NB4 (cell line): ENCODE data around the gene MYB.
"Not testable (repeated sequence)": the region's sequence is repeated elsewhere in the genome, so short reads cannot be mapped to it uniquely, and the experiment has no call there.

Experiments
- DNase-seq: peaks from one replicate; pipeline ENCODE4 v3.0.0; 2010; ENCODE audit warnings: low read depth
- H3K4me3 ChIP-seq: one replicate; pipeline ENCODE4 v1.5.1; 2011; ENCODE audit warnings: mild to moderate bottlenecking, low read depth, low read length, moderate library complexity
- MAX ChIP-seq: IDR thresholded peaks from 2 replicates; pipeline ENCODE4 v1.6.1; 2011; ENCODE audit warnings: low read depth, low read length
- MYC ChIP-seq: IDR thresholded peaks from 2 replicates; pipeline ENCODE4 v1.6.1; 2011; ENCODE audit warnings: low read depth, low read length
- POLR2A ChIP-seq: IDR thresholded peaks from 2 replicates; pipeline ENCODE4 v1.6.1; 2011; ENCODE audit warnings: mild to moderate bottlenecking; ENCODE audit not compliant: insufficient read length; ENCODE audit errors: extremely low read depth
- TF ChIP-seq, protein P1 (sequence below): IDR thresholded peaks from one replicate; pipeline ENCODE4 v1.5.1; 2012; ENCODE audit warnings: low read depth, low read length

The MYB gene

DNA sequence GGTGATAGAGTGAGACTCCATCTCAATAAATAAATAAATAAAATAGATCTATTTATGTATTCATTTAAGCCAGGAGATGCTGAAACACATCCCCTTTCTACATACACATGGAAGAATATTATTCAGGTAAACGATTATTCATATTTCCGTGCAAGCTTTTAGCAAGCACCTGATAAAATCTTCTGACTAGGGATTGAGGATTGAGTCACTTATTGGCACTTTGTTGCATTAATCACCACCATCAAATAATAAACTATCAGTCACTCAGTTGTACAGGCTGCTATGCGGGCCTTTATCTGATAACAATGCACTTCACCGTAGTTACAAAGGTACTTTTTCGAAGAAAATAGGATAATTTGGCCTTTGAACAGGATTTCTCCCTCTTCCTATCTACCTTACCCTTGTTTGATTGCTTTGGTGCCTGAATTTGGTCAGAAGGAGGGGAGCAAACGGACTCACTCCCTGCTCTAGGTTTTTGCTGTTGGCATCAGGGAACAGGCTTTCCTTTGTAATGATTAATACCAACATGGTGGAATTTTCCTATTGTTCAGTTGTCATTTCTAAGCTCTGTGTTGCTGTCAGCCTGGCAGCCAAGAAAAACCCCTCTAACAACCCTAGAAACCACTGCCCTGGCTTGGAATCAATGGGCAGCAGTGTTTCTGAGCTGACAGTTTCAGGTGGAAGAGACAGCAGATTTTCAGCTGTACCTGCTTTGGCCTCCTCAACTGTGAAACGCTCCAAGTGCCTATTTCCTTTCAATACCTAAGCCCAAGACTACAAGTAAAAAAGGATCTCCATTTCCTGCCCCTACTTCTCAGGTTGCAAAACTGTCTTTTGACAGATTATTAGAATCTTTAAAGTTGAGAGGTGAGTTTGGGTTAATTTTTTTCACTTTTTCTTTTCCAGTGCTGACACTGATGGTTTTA lies 63.0 kb downstream of the MYB start:
- DNase-seq: no peak
- no peak for TF ChIP-seq MAX
- no peak for TF ChIP-seq MYC
- TF ChIP-seq POLR2A: no peak
- TF ChIP-seq, protein P1, sequence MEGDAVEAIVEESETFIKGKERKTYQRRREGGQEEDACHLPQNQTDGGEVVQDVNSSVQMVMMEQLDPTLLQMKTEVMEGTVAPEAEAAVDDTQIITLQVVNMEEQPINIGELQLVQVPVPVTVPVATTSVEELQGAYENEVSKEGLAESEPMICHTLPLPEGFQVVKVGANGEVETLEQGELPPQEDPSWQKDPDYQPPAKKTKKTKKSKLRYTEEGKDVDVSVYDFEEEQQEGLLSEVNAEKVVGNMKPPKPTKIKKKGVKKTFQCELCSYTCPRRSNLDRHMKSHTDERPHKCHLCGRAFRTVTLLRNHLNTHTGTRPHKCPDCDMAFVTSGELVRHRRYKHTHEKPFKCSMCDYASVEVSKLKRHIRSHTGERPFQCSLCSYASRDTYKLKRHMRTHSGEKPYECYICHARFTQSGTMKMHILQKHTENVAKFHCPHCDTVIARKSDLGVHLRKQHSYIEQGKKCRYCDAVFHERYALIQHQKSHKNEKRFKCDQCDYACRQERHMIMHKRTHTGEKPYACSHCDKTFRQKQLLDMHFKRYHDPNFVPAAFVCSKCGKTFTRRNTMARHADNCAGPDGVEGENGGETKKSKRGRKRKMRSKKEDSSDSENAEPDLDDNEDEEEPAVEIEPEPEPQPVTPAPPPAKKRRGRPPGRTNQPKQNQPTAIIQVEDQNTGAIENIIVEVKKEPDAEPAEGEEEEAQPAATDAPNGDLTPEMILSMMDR: no peak
- H3K4me3 ChIP-seq: no peak overlapping the region

GRCh38 chr6:135244805-135245204 lies 63.7 kb downstream of the MYB start:
- DNase-seq: no peak
- TF ChIP-seq, protein P1: no peak
- TF ChIP-seq POLR2A: no peak
- TF ChIP-seq MAX: no peak
- TF ChIP-seq MYC: no peak
- H3K4me3 ChIP-seq: no peak overlapping the region

GRCh38 chr6:135246412-135247012 lies 65.4 kb downstream of the MYB start:
- H3K4me3 ChIP-seq, DNase-seq: not testable (repeated sequence)

GRCh38 chr6:135250234-135250633 lies 69.1 kb downstream of the MYB start:
- peak; percentile 38 for DNase-seq
- H3K4me3 ChIP-seq: no peak overlapping the region
- TF ChIP-seq, protein P1: no peak
- TF ChIP-seq MAX (no peak), MYC (no peak; the same call in 1 of the 2 replicates), POLR2A (no peak)

DNA sequence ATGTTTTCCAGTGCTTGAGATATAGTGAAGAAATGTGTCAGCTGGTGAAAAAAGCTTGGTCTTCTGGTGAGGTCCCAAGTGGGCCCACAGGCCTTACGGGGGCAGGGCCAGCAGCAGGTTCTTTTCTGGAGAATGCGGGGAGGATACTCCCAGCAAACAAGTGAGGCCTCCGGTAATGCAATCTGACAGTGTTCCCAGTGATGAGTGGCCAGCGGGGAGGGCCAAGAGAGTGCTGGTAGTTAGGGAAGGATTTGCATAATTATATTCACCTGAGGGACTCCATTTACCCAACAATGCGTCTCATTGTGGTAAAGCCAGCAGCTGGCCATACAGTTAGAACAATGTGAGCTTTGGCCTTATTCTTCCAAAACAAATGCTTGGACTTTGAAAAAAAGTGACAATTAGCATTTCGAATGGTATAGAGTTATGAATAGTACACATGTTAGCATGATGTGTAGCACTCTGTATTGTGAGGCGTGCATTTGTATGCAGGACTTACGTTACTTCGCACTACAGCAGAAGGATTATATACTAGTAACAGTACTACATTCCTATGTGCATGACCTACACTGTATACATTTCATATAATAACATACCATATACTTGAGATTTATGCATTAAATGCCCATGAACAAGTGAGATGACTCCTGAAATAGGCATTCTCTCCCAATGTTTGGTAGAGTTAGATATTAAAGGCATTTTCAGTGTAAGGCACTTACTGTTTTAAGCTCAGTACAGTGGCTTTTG lies 69.8 kb downstream of the MYB start:
- TF ChIP-seq MYC: no peak
- TF ChIP-seq MAX: no peak
- TF ChIP-seq, protein P1: no peak
- no peak for TF ChIP-seq POLR2A
- no peak for DNase-seq

DNA sequence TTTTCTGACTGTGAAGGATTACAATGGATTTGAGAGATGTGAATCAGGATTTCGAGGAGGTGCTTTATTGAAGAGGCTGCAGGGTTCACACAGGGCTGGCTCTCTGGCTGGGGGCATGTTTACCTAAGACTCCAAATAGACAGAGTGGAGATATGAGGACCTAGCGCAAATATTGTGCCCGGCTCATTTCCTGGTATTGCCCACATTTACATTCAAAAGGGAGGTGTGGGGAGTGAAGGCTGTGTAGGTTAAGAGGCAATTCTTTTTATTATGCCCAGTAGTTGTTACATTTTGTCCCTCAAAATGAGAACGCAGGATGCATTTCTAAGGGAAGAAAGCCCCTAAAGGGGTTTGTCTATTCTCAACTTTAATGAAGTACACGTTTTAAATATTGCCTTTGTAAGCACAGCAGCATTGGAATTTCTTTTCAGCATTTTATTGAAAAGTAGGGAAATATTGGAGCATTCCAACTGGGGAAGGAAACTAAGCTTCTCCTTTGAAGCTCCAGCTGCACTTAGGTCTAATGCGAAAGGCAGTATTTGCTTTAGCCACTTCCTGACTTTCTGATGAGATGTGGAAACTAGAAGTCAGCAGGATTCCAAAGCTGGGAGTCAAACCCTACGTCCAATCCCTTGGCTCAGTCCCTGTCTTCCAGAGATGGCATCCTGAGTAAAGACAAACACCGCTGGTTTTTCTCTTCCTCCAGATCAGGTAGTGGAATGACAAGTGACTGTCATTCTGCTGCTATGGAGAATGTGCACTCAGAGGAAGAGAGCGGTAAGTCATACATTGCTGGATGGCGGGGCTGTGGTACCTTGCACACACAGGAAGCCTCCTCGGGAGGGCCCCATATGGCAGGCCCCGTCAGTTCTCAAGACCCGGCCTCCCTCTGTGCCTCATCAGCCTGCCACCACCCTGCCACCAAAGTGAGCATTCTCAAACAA lies 70.7 kb downstream of the MYB start:
- H3K4me3 ChIP-seq: no peak overlapping the region
- peak; percentile 28 for DNase-seq
- TF ChIP-seq, protein P1: no peak
- TF ChIP-seq MAX (no peak), POLR2A (no peak), MYC (no peak)

More for the DNA sequence above, 69.8 kb downstream of the MYB start:
- H3K4me3 ChIP-seq: no peak overlapping the region
